MCF 10A (cell line): ENCODE results near the gene SLC25A10. TPM values are rescaled to one million over a fixed set of nuclear protein-coding genes. Genes with fewer than 3 reads are reported as not detected.

ENCODE experiments used
- BruUV-seq: library from RNA; stranded (reverse); fragments of 400-500 nt; replicated peaks from 2 replicates; lab custom pipeline; 2021; lab: Mats Ljungman, UMichigan
- CTCF ChIA-PET: fragments of 300-600 bp; sonication (Branson Sonifier 250); formaldehyde crosslinking; extraction: SDS; loops from one replicate; lab custom pipeline; 2021; ENCODE audit warnings: antibody characterized with exemption, inconsistent platforms; lab: Yijun Ruan, JAX
- POLR2A ChIA-PET: fragments of 300-600, 350-650 bp; sonication (Branson Sonifier 250); formaldehyde crosslinking; extraction: SDS; loops from one replicate; lab custom pipeline; 2020; ENCODE audit warnings: antibody characterized with exemption, inconsistent platforms; lab: Yijun Ruan, JAX
- DNase-seq: peaks from one replicate; pipeline ENCODE4 v3.0.0-alpha.2; 2018; ENCODE audit not compliant: unreplicated experiment
- H3K27ac Mint-ChIP-seq: one replicate; pipeline ENCODE4 v1.8.0; 2022; ENCODE audit warnings: mild to moderate bottlenecking, low read depth, mixed read lengths; ENCODE audit not compliant: unreplicated experiment
- H3K27me3 Mint-ChIP-seq: one replicate; pipeline ENCODE4 v1.8.0; 2022; ENCODE audit warnings: mixed read lengths; ENCODE audit not compliant: insufficient read depth, unreplicated experiment
- H3K36me3 Mint-ChIP-seq: one replicate; pipeline ENCODE4 v1.8.0; 2022; ENCODE audit warnings: mild to moderate bottlenecking, moderate library complexity, mixed read lengths; ENCODE audit not compliant: insufficient read depth, unreplicated experiment
- H3K4me1 Mint-ChIP-seq: one replicate; pipeline ENCODE4 v1.8.0; 2022; ENCODE audit warnings: mixed read lengths; ENCODE audit not compliant: insufficient read depth, unreplicated experiment
- H3K4me3 Mint-ChIP-seq: one replicate; pipeline ENCODE4 v1.8.0; 2022; ENCODE audit warnings: mild to moderate bottlenecking, moderate library complexity, mixed read lengths; ENCODE audit not compliant: unreplicated experiment
- H3K9me3 Mint-ChIP-seq: one replicate; pipeline ENCODE4 v1.8.0; 2022; ENCODE audit warnings: mixed read lengths; ENCODE audit not compliant: unreplicated experiment
- CTCF ChIP-seq: fragments of 200-600 bp; IDR thresholded peaks from one replicate; pipeline ENCODE4 v1.8.0; 2022; ENCODE audit warnings: antibody characterized with exemption, mild to moderate bottlenecking; ENCODE audit not compliant: unreplicated experiment
- intact Hi-C: fragments of 100-400 bp; cut with micrococcal nuclease; formaldehyde crosslinking; loops from 2 replicates; pipeline ENCODE4 v1.14.1; 2022
- total RNA-seq: library from RNA; stranded (reverse); gene quantifications from 2 replicates; pipeline ENCODE4 v1.2.3, GENCODE V29; 2022

SLC25A10 gene
- total RNA-seq, 1 experiment from 2014 or later, result 9.5 TPM

- ChIA-PET CTCF (interaction anchor here (0.6 to 2.1 kb wide), 9 partner anchors 8 to 483 kb away, joined by 3 to 11 read pairs (median 3); no protein-coding TSS in a partner anchor), POLR2A (interaction anchor here (0.6 kb wide), 1 partner anchor 21 kb away, joined by 3 read pairs; no protein-coding TSS in a partner anchor)
- TF ChIP-seq CTCF, result peak; percentile 93
- Mint-ChIP-seq H3K36me3 (no peaks in the 10 kb centered on the region), H3K4me1 (peaks cover 6% of the 10 kb centered on the region), H3K27me3 (no peaks in the 10 kb centered on the region), H3K9me3 (no peaks in the 10 kb centered on the region), H3K4me3 (no peak overlapping the region), H3K27ac (no peak overlapping the region)
- BruUV-seq, result no TSS peak
- peak; percentile 80 for DNase-seq
- intact Hi-C loops, result no loop called here
Observed at GRCh38 chr17:81733507-81734404, 21.7 kb downstream of the SLC25A10 start.

- no TSS peak for BruUV-seq
- DNase-seq, result no peak
- Mint-ChIP-seq H3K27me3 (no peaks in the 10 kb centered on the region), H3K36me3 (no peaks in the 10 kb centered on the region), H3K4me1 (peaks cover 6% of the 10 kb centered on the region), H3K9me3 (no peaks in the 10 kb centered on the region), H3K27ac (no peak overlapping the region), H3K4me3 (no peak overlapping the region)
- ChIA-PET CTCF (interaction anchor here (0.6 to 2.1 kb wide), 9 partner anchors 9 to 1478 kb away, joined by 3 to 11 read pairs (median 3); no protein-coding TSS in a partner anchor), POLR2A (interaction anchor here (1.1 to 1.7 kb wide), 3 partner anchors 66 to 158 kb away, joined by 3 to 6 read pairs (median 3); partner anchors contain the start of gene MCRIP1)
- no peak for TF ChIP-seq CTCF
- intact Hi-C loops, result no loop called here
Observed at GRCh38 chr17:81734405-81735263, 22.6 kb downstream of the SLC25A10 start.

- H3K4me1 Mint-ChIP-seq, result peaks cover 6% of the 10 kb centered on the region
- intact Hi-C loops, result no loop called here
- no TSS peak for BruUV-seq
- H3K27me3 Mint-ChIP-seq, result no peaks in the 10 kb centered on the region
- no peak for TF ChIP-seq CTCF
- POLR2A ChIA-PET, result interaction anchor here (0.6 to 1.7 kb wide), 7 partner anchors 59 to 195 kb away, joined by 3 to 6 read pairs (median 3); partner anchors contain the start of genes CCDC137, MCRIP1 and OXLD1
- H3K4me3 Mint-ChIP-seq, result no peak overlapping the region
- H3K36me3 Mint-ChIP-seq, result no peaks in the 10 kb centered on the region
- no peaks in the 10 kb centered on the region for H3K9me3 Mint-ChIP-seq
- CTCF ChIA-PET, result interaction anchor here (0.6 to 2.1 kb wide), 6 partner anchors 10 to 1479 kb away, joined by 3 to 11 read pairs (median 4); no protein-coding TSS in a partner anchor
- DNase-seq, result peak; percentile 39
- no peak overlapping the region for H3K27ac Mint-ChIP-seq
Observed at GRCh38 chr17:81735264-81736102, 23.4 kb downstream of the SLC25A10 start.
